Astrocyte (in vitro differentiated cells and primary cell): ENCODE data around the gene SP3.

ENCODE experiments used
- EZH2 ChIP-seq: IDR thresholded peaks from 2 replicates; pipeline ENCODE4 v1.6.1; 2012; ENCODE audit warnings: mild to moderate bottlenecking, low read length, inconsistent platforms; ENCODE audit not compliant: insufficient read depth
- TF ChIP-seq, protein P1 (sequence below): IDR thresholded peaks from 2 replicates; pipeline ENCODE4 v1.5.1; 2011; ENCODE audit warnings: low read depth, mild to moderate bottlenecking, inconsistent platforms, low read length, moderate library complexity; ENCODE audit not compliant: insufficient read depth

DNA sequence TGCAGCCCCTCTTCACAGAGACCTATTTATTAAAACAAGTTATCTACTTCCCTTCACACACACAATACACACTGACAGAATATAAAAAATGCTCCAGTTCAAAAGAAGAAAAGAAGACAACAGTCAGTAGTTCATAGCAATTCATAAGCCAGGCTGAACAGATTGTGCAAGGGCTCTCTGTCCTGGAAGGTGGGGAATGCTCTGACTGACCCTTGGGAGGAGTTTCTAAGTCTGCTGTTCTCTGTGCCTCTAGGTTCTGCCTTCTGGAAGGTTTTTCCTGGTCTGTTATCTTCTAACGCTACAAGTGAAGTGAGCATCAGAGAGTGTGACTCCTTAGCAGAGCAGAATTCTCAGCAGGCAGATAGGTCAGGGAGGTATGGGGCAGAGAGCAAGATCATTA lies 35.7 kb downstream of the SP3 start:
- TF ChIP-seq, protein P1, sequence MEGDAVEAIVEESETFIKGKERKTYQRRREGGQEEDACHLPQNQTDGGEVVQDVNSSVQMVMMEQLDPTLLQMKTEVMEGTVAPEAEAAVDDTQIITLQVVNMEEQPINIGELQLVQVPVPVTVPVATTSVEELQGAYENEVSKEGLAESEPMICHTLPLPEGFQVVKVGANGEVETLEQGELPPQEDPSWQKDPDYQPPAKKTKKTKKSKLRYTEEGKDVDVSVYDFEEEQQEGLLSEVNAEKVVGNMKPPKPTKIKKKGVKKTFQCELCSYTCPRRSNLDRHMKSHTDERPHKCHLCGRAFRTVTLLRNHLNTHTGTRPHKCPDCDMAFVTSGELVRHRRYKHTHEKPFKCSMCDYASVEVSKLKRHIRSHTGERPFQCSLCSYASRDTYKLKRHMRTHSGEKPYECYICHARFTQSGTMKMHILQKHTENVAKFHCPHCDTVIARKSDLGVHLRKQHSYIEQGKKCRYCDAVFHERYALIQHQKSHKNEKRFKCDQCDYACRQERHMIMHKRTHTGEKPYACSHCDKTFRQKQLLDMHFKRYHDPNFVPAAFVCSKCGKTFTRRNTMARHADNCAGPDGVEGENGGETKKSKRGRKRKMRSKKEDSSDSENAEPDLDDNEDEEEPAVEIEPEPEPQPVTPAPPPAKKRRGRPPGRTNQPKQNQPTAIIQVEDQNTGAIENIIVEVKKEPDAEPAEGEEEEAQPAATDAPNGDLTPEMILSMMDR, result no peak
- no peak for TF ChIP-seq EZH2
